ENCODE measurements around the gene RWDD2A. TPM values are rescaled to one million over a fixed set of nuclear protein-coding genes. Genes with fewer than 3 reads are reported as not detected.

The RWDD2A gene
- total and polyA plus RNA-seq, 2 of the 4 experiments (the other 2 are of a cell fraction) = 3.9 to 4.1 TPM

DNA sequence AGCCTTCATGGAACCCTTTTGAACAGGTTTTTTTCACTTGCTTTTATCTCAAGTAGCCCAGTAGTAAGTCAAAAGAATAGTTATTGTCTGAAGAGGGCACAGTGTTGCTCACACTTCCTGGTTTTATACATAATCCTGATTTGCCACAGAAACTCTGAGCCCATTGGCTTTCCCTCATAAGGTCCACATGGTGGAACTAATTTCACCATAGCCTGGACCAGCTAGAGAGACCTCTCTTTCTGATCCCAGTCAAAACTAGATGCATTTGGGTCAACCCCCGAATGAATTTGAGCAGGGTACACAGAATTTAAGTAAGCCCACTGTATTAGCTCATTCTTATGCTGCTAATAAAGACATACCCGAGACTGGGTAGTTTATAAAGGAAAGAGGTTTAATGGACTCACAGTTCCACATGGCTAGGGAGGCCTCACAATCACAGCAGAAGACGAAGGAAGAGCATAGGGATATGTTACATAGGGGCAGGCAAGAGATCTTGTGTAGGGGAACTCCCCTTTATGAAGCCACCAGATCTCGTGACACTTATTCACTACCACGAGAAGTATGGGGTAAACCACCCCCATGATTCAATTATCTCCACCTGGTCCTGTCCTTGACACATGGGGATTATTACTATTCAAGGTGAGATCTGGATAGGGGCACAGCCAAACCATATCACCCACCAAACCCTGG, 6.2 kb downstream of the RWDD2A start:
- Histone ChIP-seq H2BK15ac (ENCODE audit: low read depth, low read length) (0 out of 3 replicates have a peak overlapping the region, but pooled peaks have one; percentile 20), H2BK120ac (ENCODE audit: low read depth, low read length) (peak overlapping the region; percentile 5; the same call in 1 of the 2 replicates), H4K5ac (ENCODE audit: low read depth, low read length) (peak overlapping the region; percentile 10; the same call in 1 of the 2 replicates), H3K23ac (ENCODE audit: low read depth, low read length) (no peak overlapping the region), H3K9me3 (ENCODE audit: control insufficient read depth, insufficient read depth, low read length) (no peaks in the 10 kb centered on the region), H3K4me2 (ENCODE audit: low read depth, low read length) (no peak overlapping the region), H3K79me1 (ENCODE audit: low read depth in 1 of 2, low read length in 2 of 2) (peaks cover 9 to 11% of the 10 kb centered on the region in 2 experiments; a peak in 2 of 4 replicates), H3K4me3 (ENCODE audit: insufficient read depth, low read depth, low read length) (no peak overlapping the region), H4K91ac (ENCODE audit: insufficient read depth, low read depth, low read length) (no peak overlapping the region), H2BK5ac (ENCODE audit: low read depth, low read length, poor library complexity, severe bottlenecking) (peak overlapping the region; percentile 62), H3K27me3 (ENCODE audit: control insufficient read depth, insufficient read depth, low read length) (no peaks in the 10 kb centered on the region), H2AK5ac (ENCODE audit: low read depth, low read length) (no peak overlapping the region; the same call in 1 of the 2 replicates), H2BK20ac (ENCODE audit: low read depth, low read length) (no peak overlapping the region; the same call in 1 of the 2 replicates), H3K18ac (ENCODE audit: low read depth, low read length) (peak overlapping the region; percentile 50; the same call in 1 of the 2 replicates), H3K9me1 (ENCODE audit: insufficient read depth, low read length) (peaks cover 13% of the 10 kb centered on the region), H2AK9ac (replicated peaks; ENCODE audit: low read depth, low read length, poor library complexity) (peak overlapping the region; percentile 39), H4K8ac (ENCODE audit: low read depth in 2 of 2, low read length in 2 of 2) (peak overlapping the region in 1 of 2 experiments; percentile 50; a peak in 3 of 4 replicates), H2AFZ (replicated peaks; ENCODE audit: low read length, poor library complexity) (no peak overlapping the region), H3K4ac (ENCODE audit: low read depth, low read length) (peak overlapping the region; percentile 27; the same call in 1 of the 2 replicates), H3K56ac (ENCODE audit: extremely low read depth, insufficient read depth, low read length) (0 out of 2 replicates have a peak overlapping the region, but pooled peaks have one; percentile 7), H3K14ac (replicated peaks; ENCODE audit: low read depth, low read length) (peak overlapping the region; percentile 31; the same call in 1 of the 2 replicates), H3K9ac (ENCODE audit: low read depth, low read length) (no peak overlapping the region), H3K4me1 (ENCODE audit: control insufficient read depth, insufficient read depth, low read length) (peaks cover 17% of the 10 kb centered on the region), H3K27ac (ENCODE audit: insufficient read depth, low read length) (no peak overlapping the region), H4K20me1 (ENCODE audit: insufficient read depth, low read length) (no peaks in the 10 kb centered on the region), H3K36me3 (ENCODE audit: control insufficient read depth, insufficient read depth, low read length) (peaks cover 11% of the 10 kb centered on the region)
- no TSS peak for BruUV-seq (replicated peaks)
- TF ChIP-seq, protein P1, sequence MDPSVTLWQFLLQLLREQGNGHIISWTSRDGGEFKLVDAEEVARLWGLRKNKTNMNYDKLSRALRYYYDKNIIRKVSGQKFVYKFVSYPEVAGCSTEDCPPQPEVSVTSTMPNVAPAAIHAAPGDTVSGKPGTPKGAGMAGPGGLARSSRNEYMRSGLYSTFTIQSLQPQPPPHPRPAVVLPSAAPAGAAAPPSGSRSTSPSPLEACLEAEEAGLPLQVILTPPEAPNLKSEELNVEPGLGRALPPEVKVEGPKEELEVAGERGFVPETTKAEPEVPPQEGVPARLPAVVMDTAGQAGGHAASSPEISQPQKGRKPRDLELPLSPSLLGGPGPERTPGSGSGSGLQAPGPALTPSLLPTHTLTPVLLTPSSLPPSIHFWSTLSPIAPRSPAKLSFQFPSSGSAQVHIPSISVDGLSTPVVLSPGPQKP (IDR thresholded peaks at IDR 0.05; ENCODE audit: borderline replicate concordance, low read depth, low read length) = no peak
- TF ChIP-seq, protein P2, sequence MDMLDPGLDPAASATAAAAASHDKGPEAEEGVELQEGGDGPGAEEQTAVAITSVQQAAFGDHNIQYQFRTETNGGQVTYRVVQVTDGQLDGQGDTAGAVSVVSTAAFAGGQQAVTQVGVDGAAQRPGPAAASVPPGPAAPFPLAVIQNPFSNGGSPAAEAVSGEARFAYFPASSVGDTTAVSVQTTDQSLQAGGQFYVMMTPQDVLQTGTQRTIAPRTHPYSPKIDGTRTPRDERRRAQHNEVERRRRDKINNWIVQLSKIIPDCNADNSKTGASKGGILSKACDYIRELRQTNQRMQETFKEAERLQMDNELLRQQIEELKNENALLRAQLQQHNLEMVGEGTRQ (IDR thresholded peaks at IDR 0.05; ENCODE audit: low read depth, low read length) = no peak
- TF ChIP-seq MAFK (IDR thresholded peaks at IDR 0.05; ENCODE audit: low read depth, low read length) = no peak
- TF ChIP-seq MXI1 (IDR thresholded peaks at IDR 0.05; ENCODE audit: borderline replicate concordance, low read depth, low read length) = no peak
- TF ChIP-seq SMC3 (IDR thresholded peaks at IDR 0.05; ENCODE audit: low read depth, low read length) = no peak
- TF ChIP-seq POLR2A (IDR thresholded peaks at IDR 0.05; ENCODE audit: low read depth, low read length) = no peak
- TF ChIP-seq NFE2L2 (IDR thresholded peaks at IDR 0.05; ENCODE audit: low read depth, low read length) = no peak
- no peak for TF ChIP-seq CTCF (conservative IDR thresholded peaks at IDR 0.05; ENCODE audit: low read depth, low read length)
- no peak for TF ChIP-seq MAZ (IDR thresholded peaks at IDR 0.05; ENCODE audit: borderline replicate concordance, low read depth, low read length)
- no peak for TF ChIP-seq RFX5 (IDR thresholded peaks at IDR 0.05; ENCODE audit: low read depth, low read length)
- no peak for TF ChIP-seq FOS (IDR thresholded peaks at IDR 0.05; ENCODE audit: low read depth, low read length)
- TF ChIP-seq CEBPB (IDR thresholded peaks at IDR 0.05; ENCODE audit: low read depth, low read length) = no peak
- no peak for TF ChIP-seq BHLHE40 (IDR thresholded peaks at IDR 0.05; ENCODE audit: low read depth, low read length)
- no peak for TF ChIP-seq RCOR1 (IDR thresholded peaks at IDR 0.05; ENCODE audit: insufficient replicate concordance, low read length)
- dilution Hi-C loops (cut with HindIII; ENCODE audit: low sequenced_read_pairs, unreplicated experiment) (no loop called here), in situ Hi-C loops (cut with MboI; ENCODE audit: low sequenced_read_pairs) (loop anchor here (5.0 to 10.0 kb wide), 2 partner anchors 132 to 955 kb away; partner anchors contain the start of genes DOP1A, IBTK and UBE3D), intact Hi-C loops (cut with micrococcal nuclease) (no loop called here)
- POLR2A ChIA-PET (ENCODE audit: unreplicated experiment) = no interaction called here
- ATAC-seq (ENCODE audit: low read depth) (no peak), DNase-seq (no peak)
- CTCF ChIA-PET = interaction anchor here (1.3 to 2.7 kb wide), 2 partner anchors 16 to 132 kb away, joined by 5 to 19 read pairs; partner anchors contain the start of gene DOP1A
- WGBS, 2 experiments (ENCODE audit: extremely low coverage in 2 of 2, insufficient read length in 1 of 2) = no CpG with 5 or more reads among the region's 5 CpGs

Data from IMR-90 (cell line).